HG02759 (cell line): ENCODE data around the gene CTDP1.
A peak's percentile ranks its signal among the peaks of the same experiment; 100 is the strongest.

Experiments used
- ATAC-seq: cut with Tn5 transposase; IDR thresholded peaks from one replicate; pipeline ENCODE4 v1.9.1; 2021; ENCODE audit warnings: mild to moderate bottlenecking, moderate library complexity; ENCODE audit not compliant: unreplicated experiment

The CTDP1 gene

DNA sequence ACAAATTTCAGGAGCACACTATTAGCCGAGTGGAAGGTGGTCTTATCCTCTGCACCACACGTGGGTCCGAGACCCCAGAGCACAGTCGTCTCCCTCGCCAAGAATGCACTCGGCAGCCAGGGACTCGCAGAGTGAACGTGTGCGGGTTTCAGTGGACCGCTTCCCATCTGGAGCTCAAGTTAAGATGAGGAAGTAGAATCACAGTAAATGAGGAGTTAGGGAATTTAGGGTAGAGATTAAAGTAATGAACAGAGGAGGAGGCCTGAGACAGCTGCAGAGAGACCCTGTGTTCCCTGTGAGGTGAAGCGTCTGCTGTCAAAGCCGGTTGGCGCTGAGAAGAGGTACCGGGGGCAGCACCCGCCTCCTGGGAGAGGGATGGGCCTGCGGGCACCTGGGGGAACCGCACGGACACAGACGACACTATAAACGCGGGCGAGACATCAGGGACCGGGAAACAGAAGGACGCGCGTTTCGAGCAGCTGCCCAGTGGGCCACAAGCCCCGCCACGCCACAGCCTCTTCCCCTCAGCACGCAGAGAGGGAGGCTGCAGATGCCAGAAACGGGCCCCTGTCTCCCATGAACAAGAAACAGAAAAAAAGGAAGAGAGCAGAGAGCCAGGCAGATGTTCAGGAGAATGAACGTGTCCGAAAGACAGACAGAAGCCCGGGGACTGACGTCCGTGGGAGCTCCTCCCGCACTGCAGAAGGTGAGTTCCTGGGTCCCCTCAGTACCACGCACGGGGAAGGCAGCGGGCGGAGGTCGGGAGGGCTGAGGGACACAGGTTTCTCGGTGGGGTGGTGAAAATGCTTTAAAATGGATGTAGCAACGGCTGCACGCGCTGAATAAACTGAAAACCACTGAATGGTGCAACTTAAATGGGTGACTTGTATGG is 112.7 kb downstream of the CTDP1 start:
- no peak for ATAC-seq

DNA sequence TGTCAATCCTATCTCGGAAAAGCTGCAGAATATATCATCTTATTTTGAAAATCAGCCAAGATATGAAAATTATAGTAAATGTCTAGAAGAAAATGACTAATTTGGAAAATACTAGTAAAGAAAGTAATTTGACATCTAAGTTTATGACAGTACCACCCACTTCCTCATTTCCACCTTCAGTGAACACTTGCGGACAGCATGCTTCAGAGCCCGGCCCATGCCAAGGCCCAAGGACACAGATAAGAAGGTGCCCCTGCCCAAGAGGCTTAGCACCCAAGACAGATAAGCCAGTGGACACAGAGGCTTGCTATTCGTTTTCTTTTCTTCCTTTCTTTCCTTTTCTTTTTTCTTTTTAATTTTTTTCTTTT is 113.4 kb downstream of the CTDP1 start:
- ATAC-seq, result peak; percentile 48

DNA sequence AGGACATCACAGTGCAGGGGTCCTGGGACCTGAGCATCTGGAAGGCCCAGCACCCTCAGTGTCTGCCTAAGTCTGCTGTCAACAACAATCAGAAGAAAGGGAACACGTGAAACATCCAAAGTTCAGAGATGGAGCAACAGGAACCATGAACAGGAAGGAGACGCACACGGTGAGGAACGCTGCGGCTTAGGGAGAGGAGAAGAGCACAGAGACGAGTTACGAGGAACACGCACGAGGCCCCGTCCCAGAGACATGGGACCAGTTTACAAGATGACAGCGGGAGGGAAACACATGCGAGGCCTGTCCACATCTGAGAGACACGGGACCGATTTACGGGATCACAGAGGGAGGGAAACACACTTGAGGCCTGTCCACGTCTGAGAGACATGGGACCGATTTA is 115.2 kb downstream of the CTDP1 start:
- ATAC-seq, result no peak

DNA sequence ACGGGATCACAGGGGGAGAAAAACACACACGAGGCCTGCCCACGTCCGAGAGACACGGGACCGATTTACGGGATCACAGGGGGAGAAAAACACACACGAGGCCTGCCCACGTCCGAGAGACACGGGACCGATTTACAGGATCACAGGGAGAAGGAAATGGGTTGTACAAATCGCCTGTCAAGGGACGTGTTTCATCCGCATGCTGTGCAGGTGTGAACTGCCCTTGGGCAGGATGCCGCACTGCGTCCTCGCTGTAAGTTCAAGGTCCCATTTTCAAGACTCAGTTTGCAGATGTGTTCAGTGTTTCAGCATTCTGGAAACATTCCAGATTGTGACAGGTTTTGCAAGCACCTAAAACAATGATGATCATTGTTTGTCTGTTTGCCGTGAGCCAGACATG is 115.8 kb downstream of the CTDP1 start:
- ATAC-seq, result no peak

DNA sequence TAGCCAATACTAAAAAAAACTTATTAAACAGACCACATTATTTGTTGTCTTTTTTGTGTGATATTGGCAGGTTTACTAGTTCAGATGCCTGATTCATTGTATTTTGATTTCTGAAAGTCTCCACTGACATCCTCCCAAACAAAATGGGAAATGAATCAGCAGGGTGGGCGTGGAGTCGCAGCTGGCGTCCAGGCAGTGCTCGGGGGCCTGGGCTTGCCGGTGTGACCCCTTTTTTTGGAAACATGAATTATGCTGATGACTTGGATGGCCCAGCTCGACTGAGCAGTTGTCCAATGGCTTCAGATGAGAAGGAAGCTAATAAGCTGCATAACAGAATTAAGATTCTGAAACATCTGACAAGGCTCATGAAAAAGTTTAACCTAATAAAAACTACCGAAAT is 116.4 kb downstream of the CTDP1 start:
- no peak for ATAC-seq

DNA sequence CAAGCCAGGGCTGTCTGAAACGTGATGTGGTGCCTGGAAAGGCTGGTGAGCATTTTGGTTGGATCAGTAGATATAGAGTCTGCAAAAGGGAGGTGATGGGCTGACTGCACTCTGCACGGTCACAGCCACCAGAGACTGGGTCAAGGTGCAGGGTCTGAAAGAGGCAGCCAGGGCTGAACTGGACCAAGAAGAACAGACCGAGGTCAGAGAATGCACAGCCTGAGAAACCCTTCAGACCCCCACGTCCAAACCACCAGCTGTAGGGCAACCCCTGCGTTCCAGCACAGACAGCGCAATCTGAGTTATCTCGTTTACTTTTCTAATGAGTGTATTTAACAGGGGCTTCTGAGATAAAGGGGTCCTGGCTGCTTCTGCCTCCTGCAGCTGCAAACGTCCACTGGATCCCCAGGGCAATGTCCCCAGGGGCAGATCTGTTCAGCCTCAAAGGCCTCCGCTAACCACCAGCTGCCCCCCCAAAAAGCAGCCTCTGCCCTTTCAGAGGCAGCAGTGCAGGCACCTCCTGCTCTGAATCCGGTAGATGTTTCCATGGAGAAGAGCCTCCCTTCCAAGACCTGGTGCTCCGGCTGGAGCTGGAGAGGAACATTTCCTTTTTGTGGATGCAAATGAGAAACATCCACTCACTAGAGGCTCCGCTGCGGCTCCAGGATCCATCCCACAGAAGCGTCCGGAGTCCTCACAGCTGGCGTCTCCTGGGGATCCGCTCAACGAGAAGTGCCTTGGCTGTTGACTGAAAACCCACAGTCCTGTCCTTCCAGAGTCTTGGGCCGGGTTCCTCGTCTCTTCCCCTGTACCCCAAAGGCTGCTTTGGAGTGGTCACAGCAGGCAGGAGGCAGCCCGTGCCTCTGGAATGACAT is 117.2 kb downstream of the CTDP1 start:
- no peak for ATAC-seq

DNA sequence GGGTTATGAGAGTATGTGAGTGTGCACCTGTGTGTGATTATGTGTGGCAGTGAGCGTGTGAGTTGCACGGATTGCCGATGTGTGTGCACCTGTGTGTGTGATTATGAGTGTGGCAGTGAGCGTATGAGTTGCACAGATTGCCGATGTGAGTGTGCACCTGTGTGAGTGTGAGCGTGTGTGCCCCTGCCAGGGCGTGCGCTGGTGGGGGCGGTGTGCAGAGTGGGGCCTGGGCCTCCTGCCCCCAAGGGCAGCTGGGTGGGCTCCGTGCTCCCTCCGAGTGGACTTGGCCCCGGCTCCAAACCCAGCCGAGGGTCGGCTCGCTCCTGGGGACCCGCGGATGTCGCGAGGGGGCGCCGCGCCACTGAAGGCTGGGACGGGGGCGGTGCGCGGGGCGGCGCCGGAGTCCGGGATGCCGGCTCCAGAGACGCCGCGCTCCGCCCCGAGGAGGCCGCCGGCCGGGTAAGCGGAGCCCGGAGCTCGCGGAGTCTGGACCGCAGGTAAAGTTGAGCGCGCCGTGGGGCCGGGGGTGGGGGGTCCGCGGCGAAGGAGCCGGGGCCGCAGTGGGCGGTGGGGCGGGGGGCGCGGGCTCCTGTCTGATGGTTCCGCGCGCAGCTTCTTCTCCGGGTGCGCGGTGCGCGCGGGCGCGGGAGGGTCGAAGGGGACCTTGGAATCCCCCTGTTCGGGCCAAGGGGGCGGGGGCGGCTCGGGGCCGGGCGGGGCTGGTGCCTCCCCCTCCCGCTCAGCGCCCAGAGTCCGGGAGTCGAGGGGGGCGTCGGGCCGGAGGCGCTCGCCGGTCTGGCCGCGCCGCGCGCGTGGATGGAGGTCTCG is 118.1 kb downstream of the CTDP1 start, which contains the start of gene KCNG2:
Gene KCNG2, plus strand, starts transcription at position 421 of the 828 bp plus-strand sequence. CDS start 65,730 bp downstream, outside the sequence.
- peak; percentile 44 for ATAC-seq

DNA sequence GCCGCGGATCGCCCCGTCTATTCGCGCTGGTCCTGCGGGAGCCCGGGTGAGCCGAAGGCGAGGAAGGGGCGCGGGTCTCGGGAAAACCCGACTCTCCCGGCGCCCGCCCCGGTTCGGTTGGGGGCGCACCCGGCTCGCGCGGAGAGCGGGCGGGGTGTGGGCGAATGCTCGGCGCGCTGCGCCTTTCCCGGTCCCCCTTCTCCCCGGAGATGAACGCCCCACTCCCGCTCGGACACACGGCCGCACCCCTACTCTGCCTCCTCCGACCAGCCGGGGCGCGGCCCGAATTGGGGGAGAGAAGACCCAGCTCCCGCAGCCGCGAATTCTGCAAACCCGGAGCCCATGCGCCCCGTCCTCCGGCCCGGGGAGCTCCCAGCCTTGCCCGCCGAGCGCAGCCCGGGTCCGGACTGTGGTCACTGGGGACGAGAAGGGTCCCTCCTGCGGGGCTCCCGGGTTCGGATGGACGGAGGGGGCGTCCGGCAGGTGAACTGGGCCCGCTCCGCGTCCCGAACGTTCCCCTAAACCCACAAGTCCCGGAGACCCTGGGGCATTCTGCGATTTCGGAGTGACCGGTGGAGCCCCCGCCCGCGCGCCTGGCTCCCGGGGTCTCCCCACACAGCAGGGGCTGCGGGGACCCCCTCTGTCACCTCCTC is 118.9 kb downstream of the CTDP1 start:
- ATAC-seq, result no peak

DNA sequence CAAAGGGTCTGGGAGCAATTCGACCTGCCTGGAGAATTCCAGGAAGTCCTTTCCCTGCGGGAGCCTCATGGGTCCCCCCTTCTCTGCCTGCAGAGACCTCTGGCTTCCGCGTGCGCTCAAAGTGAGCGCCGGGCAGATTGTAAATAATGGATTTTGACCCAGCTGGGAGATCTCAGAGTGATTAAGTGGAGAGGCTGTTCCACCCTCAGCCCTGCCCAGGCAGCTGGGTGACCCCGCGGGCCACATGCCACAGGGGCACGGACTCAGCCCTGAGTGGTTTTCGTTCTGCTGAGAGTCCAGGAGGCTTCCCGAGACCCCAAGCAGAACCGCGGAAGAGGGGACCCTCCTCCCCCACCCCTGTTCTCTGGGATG is 119.4 kb downstream of the CTDP1 start:
- no peak for ATAC-seq

DNA sequence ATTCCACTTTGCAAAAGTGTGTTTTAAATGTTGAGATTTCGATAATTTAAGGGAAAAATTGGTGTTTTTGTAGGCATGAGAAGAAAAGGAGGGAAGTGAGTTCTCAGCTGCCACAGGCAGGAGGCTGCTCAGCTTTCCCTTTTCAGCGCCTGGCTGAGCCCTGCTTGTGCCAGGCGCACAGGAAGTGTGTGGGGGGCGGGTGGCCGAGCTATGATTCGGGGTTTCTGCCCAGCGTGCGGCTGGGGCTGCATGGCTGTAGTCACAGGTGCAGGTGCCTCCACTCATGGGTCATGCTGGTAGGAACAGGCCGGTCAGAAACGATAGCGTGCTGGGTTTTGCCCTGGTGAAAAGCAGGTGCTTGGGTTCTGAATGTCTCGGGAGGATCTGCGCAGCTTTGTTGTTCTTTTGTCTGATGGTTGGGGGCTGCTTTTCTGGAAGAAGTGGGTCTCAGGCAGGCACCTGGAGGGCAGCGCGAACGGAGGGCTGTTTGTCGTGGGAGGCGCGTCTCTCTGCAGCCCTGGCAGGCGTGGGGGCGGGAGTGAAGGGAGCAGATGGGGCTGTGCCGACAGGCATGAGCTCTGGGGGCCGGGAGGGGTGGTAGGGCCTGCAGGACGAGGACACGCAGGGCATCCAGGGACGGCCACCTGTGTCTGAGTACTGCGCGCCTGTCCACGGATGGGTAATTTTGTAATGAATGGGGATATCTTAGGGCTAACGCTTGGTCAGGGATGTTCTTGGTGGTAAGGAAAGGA is 120.2 kb downstream of the CTDP1 start:
- no peak for ATAC-seq

DNA sequence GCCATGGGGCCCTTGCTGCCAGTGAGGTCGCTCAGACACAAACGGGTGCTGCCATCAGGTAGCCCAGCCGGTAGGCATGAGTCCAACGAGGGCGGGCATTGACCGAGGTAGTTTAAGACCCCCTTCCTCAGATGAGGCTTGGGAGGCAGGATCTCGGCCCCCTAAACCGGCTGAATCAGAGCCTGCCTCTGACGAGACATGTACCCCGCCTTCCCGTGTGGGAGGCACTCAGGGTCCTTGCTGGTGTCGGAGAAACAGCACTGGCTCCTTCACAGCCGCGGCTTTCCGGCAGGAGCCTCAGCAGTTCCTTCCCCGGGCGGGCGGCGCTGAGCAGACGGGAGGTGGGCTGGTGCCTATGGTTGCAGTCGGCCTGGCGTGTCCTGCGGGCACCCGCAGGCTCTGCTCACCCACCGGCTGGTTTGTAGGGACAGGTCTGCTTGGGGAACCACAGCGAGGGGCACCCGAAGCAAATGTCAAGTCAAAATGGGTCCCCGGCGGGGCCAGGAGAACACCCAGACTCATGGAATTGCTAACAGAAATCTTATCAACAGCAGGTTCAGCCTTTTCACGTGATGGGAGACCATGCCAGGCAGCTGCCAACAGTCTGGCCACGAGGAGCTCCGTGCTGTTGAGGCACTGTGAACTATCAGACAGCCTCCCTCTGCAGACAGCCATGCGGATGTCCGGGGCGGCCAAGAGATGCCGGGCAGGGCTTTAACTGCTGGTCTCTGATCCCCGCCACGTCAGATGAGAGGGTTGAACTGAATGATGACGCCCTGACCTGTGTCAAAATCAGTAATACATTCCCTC is 121.0 kb downstream of the CTDP1 start:
- no peak for ATAC-seq

DNA sequence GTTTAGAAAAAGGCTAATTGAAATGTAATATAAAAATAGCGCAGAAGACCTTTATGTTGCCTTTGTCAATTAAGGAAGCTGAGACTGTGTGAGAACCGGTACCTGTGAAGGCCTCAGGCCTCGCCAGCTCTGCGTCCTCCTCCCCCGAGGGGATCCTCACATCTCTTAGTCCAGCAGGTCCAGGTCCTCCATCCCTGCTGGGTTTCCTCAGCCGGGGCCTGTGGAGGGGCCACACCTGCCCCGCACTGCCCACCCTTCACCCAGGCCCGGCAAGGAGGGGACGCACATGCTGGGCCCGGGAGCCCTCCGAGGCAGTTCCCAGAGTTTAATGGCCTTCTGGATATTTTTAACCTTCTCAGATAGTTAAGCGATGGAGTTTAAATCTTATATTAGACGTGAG is 121.6 kb downstream of the CTDP1 start:
- ATAC-seq, result no peak

DNA sequence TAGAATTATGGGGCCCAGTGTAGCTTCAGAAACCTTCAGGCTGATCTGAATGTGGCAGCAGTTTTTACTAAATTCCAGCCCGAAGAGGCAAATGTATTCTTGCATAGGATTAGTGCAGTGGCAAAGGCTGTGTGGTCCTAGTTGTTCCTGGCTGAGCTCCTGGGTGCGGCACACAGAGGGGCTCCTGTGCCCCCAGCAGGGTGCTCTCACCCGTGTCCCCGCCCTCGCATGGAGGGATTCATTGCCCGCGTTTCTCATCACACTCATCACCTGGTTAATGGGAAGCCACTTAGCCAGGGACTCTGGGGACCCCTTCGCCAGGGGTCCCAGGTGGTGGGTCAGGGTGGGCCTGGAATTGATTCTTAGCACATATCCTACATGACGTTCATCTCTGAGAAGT is 122.0 kb downstream of the CTDP1 start:
- no peak for ATAC-seq

DNA sequence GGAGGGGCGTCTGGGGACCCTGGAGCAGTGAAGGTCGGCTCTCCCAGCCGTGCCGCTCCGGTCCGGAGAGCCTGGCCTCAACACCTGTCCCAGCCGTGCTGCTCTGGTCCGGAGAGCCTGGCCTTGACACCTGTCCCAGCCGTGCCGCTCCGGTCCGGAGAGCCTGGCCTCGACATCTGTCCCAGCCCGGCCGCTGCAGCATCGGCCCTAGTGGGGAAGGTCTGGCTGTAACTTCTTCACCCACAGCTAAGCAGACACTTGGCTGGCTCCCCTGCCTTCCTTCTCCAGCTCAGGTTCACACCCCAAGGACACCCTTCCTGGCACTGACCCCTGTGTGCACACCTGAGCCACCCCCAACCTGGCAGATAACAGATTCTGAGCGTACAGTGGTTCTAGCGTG is 122.7 kb downstream of the CTDP1 start:
- no peak for ATAC-seq

DNA sequence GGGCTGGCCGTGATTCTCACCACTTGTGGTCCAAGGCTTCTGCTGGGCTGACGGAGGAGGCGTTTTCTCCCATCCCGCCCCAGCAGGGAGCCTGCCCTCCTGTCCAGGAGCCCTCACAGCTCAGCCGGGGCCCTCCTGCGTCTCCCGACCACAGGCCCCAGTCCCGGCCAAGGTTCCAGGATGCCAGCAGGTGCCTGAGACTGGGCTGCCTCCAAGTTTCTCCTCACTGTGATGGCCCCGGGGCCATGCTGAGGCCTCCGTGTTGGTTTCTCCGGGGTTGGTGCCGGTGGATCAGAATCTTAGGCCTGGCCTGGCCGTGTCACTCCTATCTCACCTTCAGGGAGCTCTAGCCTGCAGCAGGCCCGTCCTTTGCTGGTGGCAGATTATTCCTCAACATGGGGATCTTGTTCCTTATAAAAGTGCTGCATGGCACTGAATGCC is 124.0 kb downstream of the CTDP1 start:
- no peak for ATAC-seq
